ENCODE data around the gene C10orf62. TPM values are rescaled to one million over a fixed set of nuclear protein-coding genes. Genes with fewer than 3 reads are reported as not detected.
A peak's percentile ranks its signal among the peaks of the same experiment; 100 is the strongest.

C10orf62 gene
- total and polyA plus RNA-seq, 2 donors (not counting 3 experiments of a cell fraction or from before 2014, with no cell fraction given) = not detected

- H2AFZ ChIP-seq (ENCODE audit: low read depth, low read length) = no peak within 1 kb of the TSS
- no peak for TF ChIP-seq FOS (IDR thresholded peaks at IDR 0.05; ENCODE audit: borderline replicate concordance, insufficient read depth, low read length)
- TF ChIP-seq CTCF (IDR thresholded peaks at IDR 0.05; ENCODE audit: extremely low read depth in 1 of 2, insufficient read depth in 1 of 2, low read depth in 1 of 2, low read length in 2 of 2) = peak; percentile 87 to 96
- TF ChIP-seq POLR2AphosphoS5 (IDR thresholded peaks at IDR 0.05; ENCODE audit: insufficient read depth, low read depth, low read length) = no peak
- H3K27me3 ChIP-seq (ENCODE audit: control insufficient read depth in 2 of 2, insufficient read depth in 2 of 2, low read length in 2 of 2) = no peaks in the 10 kb centered on the region
- H4K20me1 ChIP-seq (replicated peaks; ENCODE audit: control insufficient read depth, extremely low read depth, insufficient read depth, low read length) = no peaks in the 10 kb centered on the region
- intact Hi-C loops (cut with micrococcal nuclease) (loop anchor here (1.0 to 2.0 kb wide), 3 partner anchors 40 to 158 kb away; no protein-coding TSS in a partner anchor), dilution Hi-C loops (cut with MboI; ENCODE audit: extremely low pct_ligation_motif_present, low sequenced_read_pairs) (no loop called here)
- H3K4me1 ChIP-seq (ENCODE audit: control insufficient read depth, extremely low read depth, insufficient read depth, low read length) = peaks cover 14% of the 10 kb centered on the region
- POLR2A ChIA-PET = interaction anchor here (1.0 kb wide), 1 partner anchor 40 kb away, joined by 3 read pairs; no protein-coding TSS in a partner anchor
- H3K4me2 ChIP-seq (ENCODE audit: insufficient read depth, low read length) = no peak within 1 kb of the TSS
- no peaks in the 10 kb centered on the region for H3K9me3 ChIP-seq (replicated peaks; ENCODE audit: control insufficient read depth, insufficient read depth, low read length)
- H3K79me2 ChIP-seq (ENCODE audit: control insufficient read depth, insufficient read depth, low read length) = no peaks in the 10 kb centered on the region
- no peak within 1 kb of the TSS for H3K9ac ChIP-seq (replicated peaks; ENCODE audit: extremely low read depth, insufficient read depth, low read length)
- DNase-seq (ENCODE audit: low read depth, low spot score) (peak; percentile 66), FAIRE-seq (peak; percentile 90)
- no peak within 1 kb of the TSS for H3K27ac ChIP-seq (ENCODE audit: insufficient read depth, low read depth, low read length)
- H3K36me3 ChIP-seq (ENCODE audit: control insufficient read depth in 2 of 2, extremely low read depth in 1 of 2, insufficient read depth in 2 of 2, low read length in 2 of 2) = peaks cover 3 to 37% of the 10 kb centered on the region in 2 experiments
- BruUV-seq (replicated peaks) = no TSS peak
- no peak within 1 kb of the TSS for H3K4me3 ChIP-seq (replicated peaks in 1 of 3; ENCODE audit: insufficient read depth in 1 of 3, low read depth in 1 of 3, low read length in 3 of 3)
- CTCF ChIA-PET = interaction anchor here (0.6 to 8.2 kb wide), 39 partner anchors 10 to 167 kb away, joined by 3 to 304 read pairs (median 5); partner anchors contain the start of genes C10orf62, HOGA1 and MORN4
- H3K9me1 ChIP-seq (replicated peaks; ENCODE audit: control insufficient read depth, extremely low read depth, insufficient read depth, low read length) = no peaks in the 10 kb centered on the region
These were observed 17.1 kb upstream of the C10orf62 start, which contains the start of gene ANKRD2 for GRCh38 chr10:97572214-97572989. Gene ANKRD2 (plus strand): TSS chr10:97572779. CDS start chr10:97572789, 10 bp downstream.

Data from endothelial cell of umbilical vein (primary cell).